Activated CD8-positive, alpha-beta memory T cell treated with anti-CD3 and anti-CD28 coated beads for 48 hours (primary cell): ENCODE results near the gene GET4.
"Not testable (repeated sequence)": the region's sequence is repeated elsewhere in the genome, so short reads cannot be mapped to it uniquely, and the experiment has no call there.

ENCODE experiments used
- DNase-seq, 3 experiments: peaks; one replicate each; pipeline ENCODE4 v3.0.0-alpha.2; 2020; ENCODE audit warnings: low read depth in 2 of 3, low spot score in 2 of 3

The GET4 gene

DNA sequence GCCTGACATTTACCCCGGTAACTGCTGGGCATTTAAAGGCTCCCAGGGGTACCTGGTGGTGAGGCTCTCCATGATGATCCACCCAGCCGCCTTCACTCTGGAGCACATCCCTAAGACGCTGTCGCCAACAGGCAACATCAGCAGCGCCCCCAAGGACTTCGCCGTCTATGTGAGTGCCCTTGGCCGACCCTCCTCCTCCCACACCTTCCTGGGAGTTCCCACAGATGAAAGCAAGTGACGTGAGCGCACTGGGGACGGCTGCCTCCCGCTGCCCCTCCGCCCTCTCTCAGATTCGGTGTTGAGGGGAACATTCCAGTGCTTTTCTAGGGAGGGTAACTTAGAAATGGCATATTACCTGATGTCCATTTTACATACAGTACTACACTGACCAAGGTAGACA lies 7.0 kb upstream of the GET4 start:
- DNase-seq: no peak

GRCh38 chr7:871900-872537 lies 4.3 kb upstream of the GET4 start:
- no peak for DNase-seq

GRCh38 chr7:872685-873084 lies 3.7 kb upstream of the GET4 start:
- not testable (repeated sequence) for DNase-seq

DNA sequence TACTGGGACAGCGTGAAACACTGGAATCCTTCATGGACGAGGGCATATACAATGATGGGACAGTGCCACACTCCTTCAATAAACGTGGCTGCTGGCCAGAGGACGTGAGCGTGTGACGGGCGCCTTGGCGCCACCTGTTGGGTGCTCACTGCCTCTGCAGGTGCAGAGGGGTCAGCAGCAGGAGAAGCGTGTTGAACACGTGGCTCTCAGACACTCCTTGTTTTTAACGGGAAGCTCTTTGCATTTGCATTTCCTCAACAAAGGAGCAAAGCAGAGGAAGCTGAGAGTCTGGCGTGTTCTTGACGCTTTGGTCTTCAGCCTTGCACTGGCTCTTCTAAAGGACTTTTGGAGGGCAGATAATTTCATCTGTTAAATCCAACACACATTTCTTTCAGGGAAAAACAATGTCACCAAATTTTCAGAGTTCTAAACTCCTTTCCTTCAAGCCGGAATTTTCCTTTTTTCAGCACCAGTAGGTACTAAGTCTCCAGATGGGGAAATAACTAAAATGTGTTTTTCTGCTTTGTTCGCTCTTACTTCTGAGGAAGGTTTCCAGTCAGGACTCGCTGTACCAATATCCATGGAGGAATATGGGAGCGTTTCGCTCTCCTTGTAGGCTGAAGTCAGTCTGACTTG lies 2.9 kb upstream of the GET4 start:
- peak in 2 of 3 experiments; percentile 45 to 49 for DNase-seq

- DNase-seq: no peak
Measured at GRCh38 chr7:874031-874749, 2.2 kb upstream of the GET4 start.

DNA sequence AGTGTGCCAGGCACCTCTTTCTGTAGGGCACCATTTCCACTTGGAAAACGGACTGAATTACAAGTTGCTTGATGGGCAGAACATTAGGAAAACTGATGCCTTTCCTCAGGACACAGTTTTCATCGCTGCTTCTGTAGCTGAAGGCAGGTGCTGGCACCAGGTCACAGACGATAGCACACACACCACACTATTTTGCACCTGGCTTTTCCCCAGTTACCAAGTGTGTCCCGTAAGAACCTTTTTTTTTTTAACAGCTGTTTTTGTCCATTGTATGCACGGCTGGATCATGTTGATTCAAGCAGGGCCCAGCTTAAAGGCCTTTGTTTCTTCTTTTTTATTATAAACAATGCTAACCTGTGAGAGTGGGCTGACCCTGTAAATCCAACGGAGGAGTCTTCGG lies 1.3 kb upstream of the GET4 start:
- no peak for DNase-seq

GRCh38 chr7:875476-876076 lies 778 bp upstream of the GET4 start:
- no peak for DNase-seq

GRCh38 chr7:876972-877311 lies 588 bp downstream of the GET4 start:
- no peak for DNase-seq

- no peak for DNase-seq
Measured at GRCh38 chr7:877312-878232, 1.2 kb downstream of the GET4 start.

GRCh38 chr7:879093-879492 lies 2.7 kb downstream of the GET4 start:
- DNase-seq: no peak

- no peak for DNase-seq
Measured at GRCh38 chr7:879706-880105, 3.4 kb downstream of the GET4 start.

GRCh38 chr7:880450-880849 lies 4.1 kb downstream of the GET4 start:
- no peak for DNase-seq

DNA sequence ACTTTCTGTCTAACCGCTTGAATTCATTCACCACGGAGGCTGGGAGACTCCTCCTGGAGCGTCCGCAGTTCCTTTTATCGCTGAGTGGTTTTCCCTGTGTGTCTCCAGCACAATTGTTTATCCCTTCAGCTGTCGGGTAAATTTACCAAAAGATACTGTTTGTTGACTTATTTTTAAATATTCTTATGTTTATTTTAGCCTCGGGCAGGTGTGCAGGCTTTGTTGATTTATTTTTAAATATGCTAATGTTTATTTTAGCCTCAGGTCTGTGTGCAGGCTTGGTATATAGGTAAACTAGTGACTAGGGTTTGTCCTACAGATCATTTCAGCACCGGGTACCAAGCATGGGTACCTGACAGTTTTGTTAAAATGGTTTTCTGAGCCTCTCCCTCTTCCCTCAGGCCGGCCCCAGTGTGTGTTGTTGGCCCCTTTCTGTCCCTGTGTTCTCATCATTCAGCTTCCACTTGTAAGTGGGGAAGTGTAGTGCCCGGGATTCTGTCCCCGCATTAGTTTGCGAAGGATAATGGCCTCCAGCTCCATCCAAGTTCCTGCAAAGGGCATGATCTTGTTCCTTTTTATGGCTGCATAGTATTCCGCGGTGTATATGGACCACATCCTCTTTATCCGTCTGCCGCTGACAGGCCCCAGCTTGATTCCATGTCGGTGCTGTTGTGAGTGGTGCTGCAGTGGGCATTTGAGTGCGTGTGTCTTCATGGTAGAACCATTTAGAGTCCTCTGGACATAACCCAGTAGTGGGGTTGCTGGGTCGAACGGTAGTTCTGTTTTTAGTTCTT lies 5.3 kb downstream of the GET4 start:
- no peak for DNase-seq

GRCh38 chr7:882336-883035 lies 6.1 kb downstream of the GET4 start:
- no peak for DNase-seq

DNA sequence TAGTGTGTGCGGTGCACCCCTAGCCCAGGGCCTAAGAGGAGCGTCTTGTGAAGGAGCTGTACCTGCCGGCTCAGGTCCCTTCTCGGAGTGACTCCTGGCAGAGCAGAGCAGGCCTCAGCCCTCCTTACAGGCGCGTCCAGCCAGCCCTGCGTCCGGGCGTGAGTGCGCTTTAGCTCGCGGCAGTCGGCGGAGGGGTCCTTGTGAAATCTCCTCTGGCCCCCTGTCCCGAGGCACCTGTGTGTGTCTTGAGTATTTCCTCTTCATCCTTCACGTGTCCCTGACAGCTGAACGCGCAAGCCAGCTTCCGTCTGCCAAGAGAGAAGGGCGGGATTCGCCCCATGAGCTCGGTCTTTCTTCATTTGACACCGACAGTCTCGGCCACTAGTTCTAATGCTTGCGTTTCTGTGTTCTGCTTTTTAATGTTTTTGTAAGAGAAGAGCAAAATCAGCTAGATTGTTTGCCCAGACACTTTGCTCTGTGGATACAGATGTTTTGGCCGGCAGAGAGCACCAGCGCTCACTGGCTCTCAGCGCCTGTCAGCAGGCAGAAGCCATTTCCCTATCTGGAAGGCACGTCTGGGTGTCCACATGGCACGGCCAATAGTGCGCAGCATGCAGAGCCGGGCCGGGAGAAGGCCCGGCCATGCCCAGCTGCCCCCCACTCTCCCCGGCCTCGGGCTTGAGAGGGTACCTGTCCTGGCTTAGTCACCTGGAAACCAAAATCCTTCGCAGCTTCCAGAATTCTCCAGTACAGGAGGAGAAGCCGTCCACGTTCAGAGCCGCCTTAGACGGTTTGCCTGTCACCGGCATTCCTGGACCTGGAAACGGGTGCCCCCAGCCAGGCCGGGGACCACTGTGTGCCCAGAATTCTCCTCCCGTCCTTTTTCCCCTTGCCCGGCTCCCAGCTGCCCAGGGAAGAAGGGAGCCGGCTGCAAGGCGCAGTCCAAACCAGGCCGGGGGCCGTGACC lies 7.0 kb downstream of the GET4 start:
- DNase-seq: no peak

DNA sequence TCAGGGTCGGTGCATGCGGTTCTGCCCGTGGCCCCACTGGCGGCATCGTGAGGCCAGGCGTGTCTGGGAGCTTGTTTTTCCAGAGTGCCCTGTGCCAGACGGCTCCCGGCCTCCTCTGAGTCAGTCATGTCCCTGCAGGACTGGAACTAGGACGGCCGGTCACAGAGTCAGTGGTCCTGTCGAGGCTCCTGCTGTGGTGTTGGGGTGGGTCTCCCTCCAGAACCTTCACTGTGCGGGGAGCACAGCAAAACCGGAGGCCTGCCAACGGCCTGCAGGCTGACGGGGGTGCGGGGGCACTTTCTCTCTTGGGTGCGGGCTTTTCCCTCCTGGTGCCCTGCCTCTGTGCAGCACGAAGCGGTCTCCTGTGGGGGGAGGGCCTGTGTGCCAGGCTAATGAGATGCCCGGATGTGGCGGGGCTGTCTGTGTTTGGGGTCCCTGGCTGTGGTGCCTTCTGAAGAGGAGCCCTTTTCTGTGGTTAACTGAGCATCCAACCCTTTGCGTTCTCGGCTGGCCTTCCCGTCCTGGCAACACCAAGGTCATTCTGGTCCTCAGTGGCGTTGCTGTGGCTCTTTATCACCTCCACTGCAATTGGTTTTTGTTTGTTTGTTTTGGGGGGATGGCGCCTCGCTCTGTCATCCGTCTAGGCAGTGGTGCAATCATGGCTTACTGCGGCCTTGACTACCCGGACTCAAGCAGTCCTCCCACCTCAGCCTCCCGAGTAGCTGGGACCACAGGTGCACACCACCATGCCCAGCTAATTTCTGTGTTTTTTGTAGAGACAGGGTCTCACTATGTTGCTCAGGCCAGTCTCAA lies 8.0 kb downstream of the GET4 start:
- DNase-seq: no peak

GRCh38 chr7:885261-885892 lies 9.0 kb downstream of the GET4 start:
- no peak for DNase-seq
